HG02981 (cell line): ENCODE measurements around the gene ADTRP.
A peak's percentile ranks its signal among the peaks of the same experiment; 100 is the strongest.

Experiments
- ATAC-seq: cut with Tn5 transposase; IDR thresholded peaks from one replicate; pipeline ENCODE4 v1.9.1; 2021; ENCODE audit warnings: mild to moderate bottlenecking, moderate library complexity; ENCODE audit not compliant: unreplicated experiment

ADTRP gene

DNA sequence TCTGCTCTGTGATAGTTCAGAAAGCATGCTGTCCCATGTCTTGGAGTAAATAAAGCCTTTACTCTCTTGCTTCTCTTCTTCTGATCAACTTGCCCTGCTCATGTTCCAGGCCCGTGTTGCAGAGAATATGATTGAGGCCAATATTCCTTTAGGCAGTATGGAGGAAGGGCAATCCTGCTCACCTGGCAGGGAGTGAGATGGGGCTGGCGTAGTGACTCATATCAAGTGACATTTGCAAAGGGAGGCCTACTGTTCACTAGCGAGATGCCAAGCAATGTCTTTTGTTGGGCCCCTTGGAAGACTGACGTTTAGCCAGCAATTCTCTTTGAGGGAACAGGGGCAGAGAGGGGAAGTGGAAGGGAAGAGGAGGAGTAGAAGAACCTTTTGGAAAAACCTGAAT lies 19.7 kb downstream of the ADTRP start:
- ATAC-seq = no peak

DNA sequence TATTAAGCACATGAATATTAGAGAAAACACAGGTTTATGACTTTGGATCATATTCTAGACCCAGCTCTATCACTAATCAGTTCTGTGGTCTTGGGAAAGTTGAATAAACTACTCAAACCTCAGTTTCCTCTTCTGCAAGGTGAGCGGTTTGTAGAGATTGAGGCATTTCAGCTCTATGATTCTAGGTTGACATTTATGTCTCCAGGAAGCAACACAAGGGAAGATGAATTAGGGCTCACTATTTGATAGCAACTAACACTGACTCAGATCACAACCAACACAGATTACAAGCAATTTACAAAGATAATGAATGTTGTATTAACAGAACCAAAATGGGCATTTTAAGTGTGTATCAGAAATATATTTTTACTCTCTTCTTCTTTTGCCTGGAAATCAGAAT lies 21.9 kb downstream of the ADTRP start:
- no peak for ATAC-seq

DNA sequence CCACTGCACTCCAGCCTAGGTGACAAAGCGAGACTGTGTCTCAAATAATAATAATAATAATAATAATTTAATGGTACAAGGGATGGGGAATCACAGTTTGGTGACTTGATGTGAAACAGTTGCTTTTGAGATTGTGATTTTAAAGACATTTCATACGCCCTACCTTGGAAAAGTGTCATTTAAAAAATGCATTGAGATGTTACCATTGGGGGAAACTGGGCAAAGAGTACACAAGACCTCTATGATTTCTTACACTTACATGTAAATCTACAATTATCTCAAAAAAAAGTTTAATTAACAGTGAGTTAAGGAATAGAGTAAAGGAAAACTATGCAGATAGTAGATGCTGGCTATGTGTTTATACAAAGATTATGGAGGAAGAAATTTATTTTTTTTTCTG lies 22.3 kb downstream of the ADTRP start:
- no peak for ATAC-seq

- no peak for ATAC-seq
Measured at GRCh38 chr6:11755725-11756124, 22.9 kb downstream of the ADTRP start.

GRCh38 chr6:11754625-11755271 lies 23.9 kb downstream of the ADTRP start:
- ATAC-seq = no peak

DNA sequence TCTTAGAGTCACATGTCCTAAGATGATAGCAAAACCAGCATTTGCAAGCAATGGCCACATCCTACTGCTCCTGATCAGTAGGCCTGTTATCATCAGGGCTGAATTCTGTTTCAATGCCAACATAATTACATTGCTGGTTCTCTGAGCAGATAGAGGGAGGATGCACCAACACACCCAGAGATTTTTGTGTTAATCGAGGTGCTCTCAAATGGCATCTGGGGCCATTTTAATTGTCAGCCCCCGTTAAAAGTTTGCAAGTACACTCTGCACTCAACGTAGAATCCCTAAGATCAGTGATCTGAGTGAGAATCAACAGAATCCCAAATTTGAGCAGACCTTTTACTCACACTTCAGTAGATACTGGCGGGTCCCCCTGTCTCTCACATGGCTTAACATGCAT lies 24.8 kb downstream of the ADTRP start:
- ATAC-seq = no peak

DNA sequence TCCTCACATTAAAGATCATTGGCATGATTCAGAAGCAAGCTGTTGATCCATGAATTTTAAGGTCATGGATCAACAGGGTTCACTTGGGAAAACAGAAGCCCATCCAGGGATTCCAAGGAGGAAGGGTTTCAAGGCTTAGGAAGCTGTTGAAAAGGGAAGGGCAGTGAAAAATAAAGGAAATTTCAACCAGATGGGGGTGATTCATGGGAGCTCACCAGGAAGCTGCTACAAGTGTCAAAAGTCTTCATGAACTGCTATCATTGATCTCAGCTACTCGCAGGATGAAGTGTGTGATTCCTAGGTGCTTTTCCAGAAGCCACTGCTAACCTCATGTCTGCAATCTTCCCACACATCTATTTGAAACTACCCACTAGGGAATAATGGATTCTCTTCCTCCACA lies 26.2 kb downstream of the ADTRP start:
- ATAC-seq = no peak

- no peak for ATAC-seq
Measured at GRCh38 chr6:11750682-11751081, 27.9 kb downstream of the ADTRP start.

- no peak for ATAC-seq
Measured at GRCh38 chr6:11748591-11749210, 29.9 kb downstream of the ADTRP start.

GRCh38 chr6:11747021-11747420 lies 31.6 kb downstream of the ADTRP start:
- no peak for ATAC-seq

- ATAC-seq = no peak
Measured at GRCh38 chr6:11744753-11745152, 33.9 kb downstream of the ADTRP start.

- ATAC-seq = no peak
Measured at GRCh38 chr6:11744101-11744500, 34.5 kb downstream of the ADTRP start.

GRCh38 chr6:11740875-11741274 lies 37.7 kb downstream of the ADTRP start:
- ATAC-seq = no peak

DNA sequence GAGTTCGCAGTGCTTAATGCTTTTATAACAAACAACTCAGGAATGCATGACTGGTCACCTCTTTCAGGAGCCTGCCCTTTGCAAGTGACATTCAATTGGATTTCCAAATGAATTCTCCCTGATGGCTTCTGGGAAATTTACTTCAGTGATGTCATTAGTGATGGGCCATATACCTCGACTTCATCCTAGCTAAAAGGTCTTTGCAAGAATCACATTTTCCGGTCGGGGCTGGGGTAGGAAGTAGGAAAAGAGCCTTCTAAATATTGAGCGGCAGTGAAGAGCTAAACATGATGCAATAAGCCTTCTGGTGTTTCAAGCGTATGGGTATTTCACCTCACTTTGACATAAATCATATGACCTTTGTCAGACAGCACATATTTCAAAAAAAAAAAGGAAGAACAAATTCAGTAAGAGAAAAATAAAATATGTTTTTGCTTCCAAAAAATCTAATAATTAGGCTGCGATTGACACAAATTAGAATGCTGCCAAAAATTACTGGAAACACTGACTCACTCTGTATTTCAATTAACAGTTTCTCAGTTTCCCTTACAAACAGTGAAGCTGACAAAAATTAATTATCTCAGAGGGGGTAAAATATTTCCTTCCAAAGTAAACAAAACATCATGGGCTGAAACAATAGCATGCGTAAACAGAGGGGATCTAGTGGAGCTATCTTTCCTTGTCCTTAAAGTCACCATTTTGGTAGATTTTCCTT lies 39.8 kb downstream of the ADTRP start:
- no peak for ATAC-seq

- no peak for ATAC-seq
Measured at GRCh38 chr6:11738234-11738633, 40.4 kb downstream of the ADTRP start.

GRCh38 chr6:11736601-11737000 lies 42.0 kb downstream of the ADTRP start:
- ATAC-seq = no peak

- ATAC-seq = no peak
Measured at GRCh38 chr6:11734861-11735613, 43.6 kb downstream of the ADTRP start.

GRCh38 chr6:11732036-11732631 lies 46.5 kb downstream of the ADTRP start:
- ATAC-seq = peak; percentile 65

- ATAC-seq = no peak
Measured at GRCh38 chr6:11731423-11731822, 47.2 kb downstream of the ADTRP start.

GRCh38 chr6:11730641-11731040 lies 48.0 kb downstream of the ADTRP start:
- ATAC-seq = peak; percentile 54

GRCh38 chr6:11729076-11729475 lies 49.5 kb downstream of the ADTRP start:
- ATAC-seq = no peak
